Measurements from ENCODE around the gene CLCN5.

GRCh38 chrX:49925176-49925575 is 2.8 kb downstream of the CLCN5 start:
- TF ChIP-seq, protein P1, sequence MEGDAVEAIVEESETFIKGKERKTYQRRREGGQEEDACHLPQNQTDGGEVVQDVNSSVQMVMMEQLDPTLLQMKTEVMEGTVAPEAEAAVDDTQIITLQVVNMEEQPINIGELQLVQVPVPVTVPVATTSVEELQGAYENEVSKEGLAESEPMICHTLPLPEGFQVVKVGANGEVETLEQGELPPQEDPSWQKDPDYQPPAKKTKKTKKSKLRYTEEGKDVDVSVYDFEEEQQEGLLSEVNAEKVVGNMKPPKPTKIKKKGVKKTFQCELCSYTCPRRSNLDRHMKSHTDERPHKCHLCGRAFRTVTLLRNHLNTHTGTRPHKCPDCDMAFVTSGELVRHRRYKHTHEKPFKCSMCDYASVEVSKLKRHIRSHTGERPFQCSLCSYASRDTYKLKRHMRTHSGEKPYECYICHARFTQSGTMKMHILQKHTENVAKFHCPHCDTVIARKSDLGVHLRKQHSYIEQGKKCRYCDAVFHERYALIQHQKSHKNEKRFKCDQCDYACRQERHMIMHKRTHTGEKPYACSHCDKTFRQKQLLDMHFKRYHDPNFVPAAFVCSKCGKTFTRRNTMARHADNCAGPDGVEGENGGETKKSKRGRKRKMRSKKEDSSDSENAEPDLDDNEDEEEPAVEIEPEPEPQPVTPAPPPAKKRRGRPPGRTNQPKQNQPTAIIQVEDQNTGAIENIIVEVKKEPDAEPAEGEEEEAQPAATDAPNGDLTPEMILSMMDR (IDR thresholded peaks at IDR 0.05): no peak
- no peak for TF ChIP-seq POLR2A (IDR thresholded peaks at IDR 0.05; ENCODE audit: low read depth)
- TF ChIP-seq POLR2AphosphoS5 (IDR thresholded peaks at IDR 0.05): no peak

Data from esophagus muscularis mucosa (tissue), 3 donors.